IMR-90 (cell line): ENCODE data around the gene AJM1. TPM values are rescaled to one million over a fixed set of nuclear protein-coding genes. Genes with fewer than 3 reads are reported as not detected.

Experiments used
- ATAC-seq: fragments of 200-7000 bp; cut with Tn5 transposase; 2 replicates; pipeline ENCODE4 v1.9.1; 2020; ENCODE audit warnings: low read depth, mild to moderate bottlenecking, moderate library complexity
- BruUV-seq: library from RNA; stranded (reverse); fragments of 400-500 nt; replicated peaks from 2 replicates; lab custom pipeline; 2021; lab: Mats Ljungman, UMichigan
- CTCF ChIA-PET: fragments of 300-600 bp; formaldehyde crosslinking; extraction: SDS; loops from one replicate; lab custom pipeline; 2021; ENCODE audit warnings: antibody characterized with exemption; lab: Yijun Ruan, JAX
- POLR2A ChIA-PET: fragments of 300-600 bp; sonication (Branson Sonifier 250); formaldehyde crosslinking; loops from one replicate; lab custom pipeline; 2022; ENCODE audit warnings: antibody characterized with exemption; ENCODE audit not compliant: unreplicated experiment; lab: Charles Lee
- DNase-seq: peaks from one replicate; pipeline ENCODE4 v3.0.0; 2013
- H2AFZ ChIP-seq: replicated peaks from 2 replicates; pipeline ENCODE3; 2013; ENCODE audit warnings: low read length, mild to moderate bottlenecking; ENCODE audit not compliant: poor library complexity
- H2AK5ac ChIP-seq: 2 replicates; pipeline ENCODE4 v1.6.1; 2013; ENCODE audit warnings: low read depth, low read length, inconsistent platforms
- H2AK9ac ChIP-seq: replicated peaks from 2 replicates; pipeline ENCODE3; 2013; ENCODE audit warnings: mild to moderate bottlenecking, low read depth, low read length, moderate library complexity; ENCODE audit not compliant: poor library complexity
- H2BK120ac ChIP-seq: 2 replicates; pipeline ENCODE4 v1.6.1; 2013; ENCODE audit warnings: low read depth, low read length, inconsistent platforms
- H2BK15ac ChIP-seq: 3 replicates; pipeline ENCODE4 v1.6.1; 2013; ENCODE audit warnings: low read depth, low read length, inconsistent platforms
- H2BK20ac ChIP-seq: 2 replicates; pipeline ENCODE4 v1.6.1; 2013; ENCODE audit warnings: low read depth, mild to moderate bottlenecking, inconsistent platforms, low read length, moderate library complexity
- H2BK5ac ChIP-seq: 2 replicates; pipeline ENCODE4 v1.6.1; 2013; ENCODE audit warnings: mild to moderate bottlenecking, low read depth, low read length, inconsistent platforms; ENCODE audit not compliant: poor library complexity, severe bottlenecking
- H3K14ac ChIP-seq: replicated peaks from 2 replicates; pipeline ENCODE4 v1.6.1; 2013; ENCODE audit warnings: low read depth, low read length, inconsistent platforms
- H3K18ac ChIP-seq: 2 replicates; pipeline ENCODE4 v1.6.1; 2013; ENCODE audit warnings: low read depth, low read length, control low read depth
- H3K23ac ChIP-seq: 2 replicates; pipeline ENCODE4 v1.6.1; 2013; ENCODE audit warnings: low read depth, low read length, inconsistent platforms
- H3K27ac ChIP-seq: 2 replicates; pipeline ENCODE4 v1.5.1; 2013; ENCODE audit warnings: mild to moderate bottlenecking, control low read depth, low read length; ENCODE audit not compliant: insufficient read depth
- H3K27me3 ChIP-seq: 2 replicates; pipeline ENCODE4 v1.6.1; 2013; ENCODE audit warnings: low read length; ENCODE audit not compliant: control insufficient read depth, insufficient read depth
- H3K36me3 ChIP-seq: 2 replicates; pipeline ENCODE4 v1.6.1; 2013; ENCODE audit warnings: low read length, mixed read lengths; ENCODE audit not compliant: control insufficient read depth, insufficient read depth
- H3K4ac ChIP-seq: 2 replicates; pipeline ENCODE4 v1.6.1; 2013; ENCODE audit warnings: low read depth, low read length, inconsistent platforms
- H3K4me1 ChIP-seq: 2 replicates; pipeline ENCODE4 v1.6.1; 2013; ENCODE audit warnings: low read length, mixed read lengths; ENCODE audit not compliant: control insufficient read depth, insufficient read depth
- H3K4me2 ChIP-seq: 2 replicates; pipeline ENCODE4 v1.6.1; 2013; ENCODE audit warnings: low read depth, mild to moderate bottlenecking, control low read depth, low read length, moderate library complexity
- H3K4me3 ChIP-seq: 2 replicates; pipeline ENCODE4 v1.5.1; 2013; ENCODE audit warnings: low read depth, mild to moderate bottlenecking, control low read depth, low read length, moderate library complexity; ENCODE audit not compliant: insufficient read depth
- H3K56ac ChIP-seq: 2 replicates; pipeline ENCODE4 v1.6.1; 2013; ENCODE audit warnings: low read length, inconsistent platforms; ENCODE audit not compliant: insufficient read depth; ENCODE audit errors: extremely low read depth
- H3K79me1 ChIP-seq, 2 experiments: 2 replicates each; pipeline ENCODE4 v1.6.1; 2013; ENCODE audit warnings: low read length in 2 of 2, inconsistent platforms in 1 of 2, low read depth in 1 of 2
- H3K9ac ChIP-seq: 2 replicates; pipeline ENCODE4 v1.6.1; 2013; ENCODE audit warnings: low read depth, low read length, control low read depth
- H3K9me1 ChIP-seq: 2 replicates; pipeline ENCODE4 v1.6.1; 2013; ENCODE audit warnings: low read length, inconsistent platforms; ENCODE audit not compliant: insufficient read depth
- H3K9me3 ChIP-seq: 2 replicates; pipeline ENCODE4 v1.6.1; 2013; ENCODE audit warnings: low read length; ENCODE audit not compliant: control insufficient read depth, insufficient read depth
- H4K20me1 ChIP-seq: 2 replicates; pipeline ENCODE4 v1.6.1; 2013; ENCODE audit warnings: low read length, inconsistent platforms; ENCODE audit not compliant: insufficient read depth
- H4K5ac ChIP-seq: 2 replicates; pipeline ENCODE4 v1.6.1; 2013; ENCODE audit warnings: mild to moderate bottlenecking, low read depth, low read length, control low read depth
- H4K8ac ChIP-seq, 2 experiments: 2 replicates each; pipeline ENCODE4 v1.6.1; 2013; ENCODE audit warnings: low read depth in 2 of 2, low read length in 2 of 2, control low read depth in 1 of 2, inconsistent platforms in 1 of 2
- H4K91ac ChIP-seq: 2 replicates; pipeline ENCODE4 v1.6.1; 2013; ENCODE audit warnings: low read depth, low read length, inconsistent platforms; ENCODE audit not compliant: insufficient read depth
- MAFK ChIP-seq: IDR thresholded peaks from 2 replicates; pipeline ENCODE4 v1.6.1; 2012; ENCODE audit warnings: low read depth, low read length, improper control_type of control experiment
- MAZ ChIP-seq: IDR thresholded peaks from 2 replicates; pipeline ENCODE4 v1.6.1; 2012; ENCODE audit warnings: low read depth, mild to moderate bottlenecking, low read length, improper control_type of control experiment, moderate library complexity, borderline replicate concordance
- MXI1 ChIP-seq: IDR thresholded peaks from 2 replicates; pipeline ENCODE4 v1.6.1; 2012; ENCODE audit warnings: low read depth, mild to moderate bottlenecking, low read length, moderate library complexity, borderline replicate concordance
- NFE2L2 ChIP-seq: fragments of 150-350 bp; IDR thresholded peaks from 2 replicates; pipeline ENCODE4 v1.6.1; 2016; ENCODE audit warnings: low read depth, mild to moderate bottlenecking, low read length
- RAD21 ChIP-seq: IDR thresholded peaks from 2 replicates; pipeline ENCODE4 v1.6.1; 2012; ENCODE audit warnings: low read length, improper control_type of control experiment
- RFX5 ChIP-seq: IDR thresholded peaks from 2 replicates; pipeline ENCODE4 v1.8.0; 2012; ENCODE audit warnings: low read depth, mild to moderate bottlenecking, low read length, moderate library complexity
- SMC3 ChIP-seq: fragments of 150-350 bp; IDR thresholded peaks from 2 replicates; pipeline ENCODE4 v1.6.1; 2016; ENCODE audit warnings: low read depth, mild to moderate bottlenecking, antibody characterized with exemption, low read length, moderate library complexity
- USF2 ChIP-seq: fragments of 150-350 bp; IDR thresholded peaks from 2 replicates; pipeline ENCODE4 v1.6.1; 2017; ENCODE audit warnings: mild to moderate bottlenecking, antibody characterized with exemption, low read length, low read depth
- WGBS, 2 experiments: methylation state at CpG; one replicate each; pipeline versions ENCODE4 v1.1.5 to v1.1.7; 2013; ENCODE audit warnings: missing lambda C conversion rate in 2 of 2; ENCODE audit not compliant: insufficient read length in 1 of 2; ENCODE audit errors: extremely low coverage in 2 of 2; 5-methylcytosine and 5-hydroxymethylcytosine counted together
- dilution Hi-C: fragments of 300-500 bp; cut with HindIII; formaldehyde crosslinking; loops from one replicate; pipeline ENCODE4 v1.14.3; 2018; ENCODE audit warnings: low sequenced_read_pairs; ENCODE audit not compliant: unreplicated experiment
- in situ Hi-C: fragments of 300-500 bp; cut with MboI; formaldehyde crosslinking; loops from 3 replicates; pipeline ENCODE4 v1.14.3; 2019; ENCODE audit warnings: low sequenced_read_pairs, inconsistent platforms, mixed read lengths
- intact Hi-C: fragments of 100-400 bp; cut with micrococcal nuclease; formaldehyde crosslinking; loops from 2 replicates; pipeline ENCODE4 v1.10.0; 2022
- polyA plus RNA-seq, 3 experiments: library from polyadenylated mRNA; depleted of rRNA; stranded (reverse); fragments of >200 nt; gene quantifications; 2 replicates each; pipeline ENCODE4 v1.2.3, GENCODE V29; 2012; ENCODE audit warnings: low replicate concordance in 1 of 3
- total RNA-seq: library from RNA; depleted of rRNA; stranded (reverse); fragments of >200 nt; gene quantifications from 2 replicates; pipeline ENCODE4 v1.2.3, GENCODE V29; 2012

Gene AJM1
- total and polyA plus RNA-seq, 2 of the 4 experiments (the other 2 are of a cell fraction): 0.18 to 1.5 TPM

GRCh38 chr9:136796238-136796774 is 46.0 kb upstream of the AJM1 start, which contains the start of gene CCDC183:
CCDC183 (plus strand) TSS chr9:136796338; CDS start chr9:136796398, 60 bp downstream.
- TF ChIP-seq RFX5 (no peak), SMC3 (no peak), MXI1 (no peak), MAZ (no peak), USF2 (no peak), MAFK (no peak), RAD21 (no peak), NFE2L2 (no peak)
- no peak within 1 kb of the TSS for H2AK5ac ChIP-seq
- H4K20me1 ChIP-seq: peaks cover 17% of the 10 kb centered on the region
- no peak within 1 kb of the TSS for H2BK15ac ChIP-seq
- H3K9me3 ChIP-seq: no peaks in the 10 kb centered on the region
- dilution Hi-C loops: no loop called here
- H3K4ac ChIP-seq: no peak within 1 kb of the TSS
- H3K9me1 ChIP-seq: no peaks in the 10 kb centered on the region
- H3K4me2 ChIP-seq: peak within 1 kb of the TSS; percentile 39
- in situ Hi-C loops: no loop called here
- ChIA-PET POLR2A (no interaction called here), CTCF (no interaction called here)
- H4K91ac ChIP-seq: no peak within 1 kb of the TSS
- DNase-seq: no peak
- H4K5ac ChIP-seq: no peak within 1 kb of the TSS
- H2AK9ac ChIP-seq: no peak within 1 kb of the TSS
- H2BK5ac ChIP-seq: no peak within 1 kb of the TSS
- peaks cover 3 to 23% of the 10 kb centered on the region in 2 experiments; a peak in 3 of 4 replicates for H3K79me1 ChIP-seq
- H3K27me3 ChIP-seq: peaks cover 29% of the 10 kb centered on the region
- H2BK20ac ChIP-seq: no peak within 1 kb of the TSS
- H2BK120ac ChIP-seq: no peak within 1 kb of the TSS
- H3K4me3 ChIP-seq: no peak within 1 kb of the TSS
- H3K18ac ChIP-seq: no peak within 1 kb of the TSS
- H2AFZ ChIP-seq: no peak within 1 kb of the TSS
- peaks cover 8% of the 10 kb centered on the region; the same call in 1 of the 2 replicates for H3K36me3 ChIP-seq
- H3K23ac ChIP-seq: no peak within 1 kb of the TSS
- no peak within 1 kb of the TSS for H3K27ac ChIP-seq
- BruUV-seq: no TSS peak
- no peak within 1 kb of the TSS for H4K8ac ChIP-seq
- ATAC-seq: no peak
- intact Hi-C loops: no loop called here
- no peak within 1 kb of the TSS for H3K14ac ChIP-seq
- H3K4me1 ChIP-seq: peaks cover 15% of the 10 kb centered on the region
- 33% methylated on average over 1 of the region's 5 CpGs; no CpG with 5 or more reads in 1 of the 2 experiments for WGBS, 2 experiments
- no peak within 1 kb of the TSS for H3K56ac ChIP-seq
- H3K9ac ChIP-seq: no peak within 1 kb of the TSS
